Ovary (tissue), 9 donors: Measurements from ENCODE around the gene GPR35. TPM values are rescaled to one million over a fixed set of nuclear protein-coding genes. Genes with fewer than 3 reads are reported as not detected.

ENCODE experiments used
- DNase-seq, 5 donors: peaks; one replicate each; pipeline ENCODE4 v3.0.0-alpha.2; 2019 to 2020
- H3K27ac ChIP-seq, 2 donors: fragments of 200-600 bp; one replicate each; pipeline versions ENCODE4 v1.5.1 to v1.8.0; 2019 to 2022
- H3K27me3 ChIP-seq: fragments of 200-600 bp; one replicate; pipeline ENCODE4 v1.8.0; 2022
- H3K36me3 ChIP-seq: fragments of 200-600 bp; sonication (generic); one replicate; pipeline ENCODE4 v1.5.1; 2019
- H3K4me1 ChIP-seq: one replicate; pipeline ENCODE4 v1.8.1; 2013; ENCODE audit warnings: mild to moderate bottlenecking, moderate library complexity; ENCODE audit not compliant: insufficient read depth
- H3K4me3 ChIP-seq: fragments of 200-600 bp; sonication (generic); one replicate; pipeline ENCODE4 v1.5.1; 2017
- H3K9me3 ChIP-seq, 2 donors: fragments of 200-600 bp in 1 of 2; sonication (generic) in 1 of 2; one replicate each; pipeline versions ENCODE4 v1.5.1 to v1.8.1; 2013 to 2019; ENCODE audit warnings: mild to moderate bottlenecking in 1 of 2, moderate library complexity in 1 of 2
- EP300 ChIP-seq: sonication (generic); formaldehyde crosslinking; IDR thresholded peaks from one replicate; pipeline ENCODE4 v1.6.1; 2017; ENCODE audit warnings: antibody characterized with exemption
- POLR2A ChIP-seq: fragments of 450-650 bp; IDR thresholded peaks from one replicate; pipeline ENCODE4 v1.6.1; 2017; ENCODE audit warnings: antibody characterized with exemption, mild to moderate bottlenecking, moderate library complexity
- WGBS, 3 donors: extraction: QIAGEN DNeasy Blood & Tissue Kit in 1 of 3; methylation state at CpG; one replicate each; pipeline versions ENCODE4 v1.1.5 to v1.1.7; 2013 to 2017; 5-methylcytosine and 5-hydroxymethylcytosine counted together
- intact Hi-C, 4 donors: fragments of 100-400 bp; cut with DNase I; formaldehyde crosslinking; loops; one replicate each; pipeline versions ENCODE4 v1.11.0 to v1.15.1; 2022 to 2023
- polyA plus RNA-seq, 2 donors: library from polyadenylated mRNA; stranded (reverse); fragments of 200-250 nt in 1 of 2; fragments of 350-450 nt in 1 of 2; fragmentation: Illumina TruSeq in 1 of 2; extraction: RNeasy Lipid Tissue Mini Kit (QIAGEN cat#74804) in 1 of 2; gene quantifications; one replicate each; pipeline ENCODE4 v1.2.3, GENCODE V29; 2013 to 2014
- total RNA-seq, 7 donors: library from RNA; depleted of rRNA in 2 of 7; stranded (reverse); fragments of >200 nt in 2 of 7; fragmentation: NEBNext Ultra II Directional in 3 of 7; extraction: Animal tissue kit (Norgen Biotek cat#: 25700) in 3 of 7; gene quantifications; one replicate each; pipeline versions ENCODE4 v1.1.0 to v1.2.4, GENCODE V29; 2016 to 2023
- TF ChIP-seq, protein P1 (sequence below), 3 donors: fragments of 450-650 bp in 2 of 3; fragments of 200-600 bp in 1 of 3; IDR thresholded peaks; one replicate each; pipeline versions ENCODE4 v1.5.1 to v1.8.0; 2016 to 2022; ENCODE audit warnings: antibody characterized with exemption in 3 of 3, mild to moderate bottlenecking in 1 of 3
- donor health status: DM: no; HTN: no; CAD: no; lungs with moderate emphysema.
- donor health status: DM: no; HTN: no; CAD: no.
- donor health status: Bipolar disorder and iron deficiency.
- donor health status: DM: yes; HTN: yes; CAD: no.
- donor health status: DM: no; HTN: no; CAD: no.
- donor health status: DM: yes; HTN: yes; CAD: no.

Gene GPR35
- total and polyA plus RNA-seq, 9 donors = 0.27 to 4.2 (median 2.4) TPM

DNA sequence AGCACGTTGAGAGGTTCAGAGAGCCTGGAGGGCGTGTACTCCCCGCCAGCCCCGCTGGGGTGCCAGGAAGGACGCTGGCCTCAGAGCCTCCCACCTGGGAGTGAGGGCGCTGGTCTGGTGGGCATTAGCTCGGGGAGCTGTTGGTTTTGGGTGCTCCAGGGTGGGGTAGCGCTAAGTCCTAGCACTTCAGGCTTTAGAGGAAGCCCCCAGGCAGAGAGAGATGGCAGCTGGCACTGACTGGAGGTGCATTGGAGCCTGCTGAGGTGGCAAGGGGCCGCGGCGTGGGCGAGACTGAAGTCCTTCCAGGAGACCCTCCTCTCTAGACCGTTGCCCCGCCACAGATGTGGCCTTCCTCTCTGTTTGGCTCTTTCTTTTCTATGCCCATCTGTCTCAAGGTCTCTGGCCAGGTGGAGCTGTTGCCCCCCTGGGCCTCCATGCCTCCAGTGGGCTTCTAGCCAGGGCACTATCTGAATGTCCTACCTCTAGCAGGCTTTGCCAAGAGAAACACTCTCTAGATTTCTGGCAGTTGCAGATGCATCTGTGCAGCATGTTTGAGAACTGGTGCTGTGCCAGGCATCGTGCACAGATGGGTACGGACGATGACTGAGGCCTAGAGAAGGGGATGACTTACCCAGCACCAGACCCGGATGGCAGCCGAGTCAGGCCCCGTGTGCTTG is 32.1 kb upstream of the GPR35 start:
- Histone ChIP-seq H3K27ac (no peak overlapping the region), H3K9me3 (no peaks in the 10 kb centered on the region), H3K4me3 (no peak overlapping the region), H3K36me3 (no peaks in the 10 kb centered on the region), H3K4me1 (peaks cover 5% of the 10 kb centered on the region), H3K27me3 (no peaks in the 10 kb centered on the region)
- intact Hi-C loops = no loop called here
- TF ChIP-seq POLR2A (no peak), EP300 (no peak)
- TF ChIP-seq, protein P1, sequence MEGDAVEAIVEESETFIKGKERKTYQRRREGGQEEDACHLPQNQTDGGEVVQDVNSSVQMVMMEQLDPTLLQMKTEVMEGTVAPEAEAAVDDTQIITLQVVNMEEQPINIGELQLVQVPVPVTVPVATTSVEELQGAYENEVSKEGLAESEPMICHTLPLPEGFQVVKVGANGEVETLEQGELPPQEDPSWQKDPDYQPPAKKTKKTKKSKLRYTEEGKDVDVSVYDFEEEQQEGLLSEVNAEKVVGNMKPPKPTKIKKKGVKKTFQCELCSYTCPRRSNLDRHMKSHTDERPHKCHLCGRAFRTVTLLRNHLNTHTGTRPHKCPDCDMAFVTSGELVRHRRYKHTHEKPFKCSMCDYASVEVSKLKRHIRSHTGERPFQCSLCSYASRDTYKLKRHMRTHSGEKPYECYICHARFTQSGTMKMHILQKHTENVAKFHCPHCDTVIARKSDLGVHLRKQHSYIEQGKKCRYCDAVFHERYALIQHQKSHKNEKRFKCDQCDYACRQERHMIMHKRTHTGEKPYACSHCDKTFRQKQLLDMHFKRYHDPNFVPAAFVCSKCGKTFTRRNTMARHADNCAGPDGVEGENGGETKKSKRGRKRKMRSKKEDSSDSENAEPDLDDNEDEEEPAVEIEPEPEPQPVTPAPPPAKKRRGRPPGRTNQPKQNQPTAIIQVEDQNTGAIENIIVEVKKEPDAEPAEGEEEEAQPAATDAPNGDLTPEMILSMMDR (IDR thresholded peaks at IDR 0.05) = no peak
- 85 to 86% (median 85%) methylated on average over 20 of the region's 20 CpGs for WGBS, 3 donors
- peak in 3 of 5 donors; percentile 6 to 37 (median 10) for DNase-seq

GRCh38 chr2:240593703-240594451 is 31.4 kb upstream of the GPR35 start:
- 85 to 89% (median 86%) methylated on average over 18 to 19 of the region's 19 CpGs for WGBS, 3 donors
- Histone ChIP-seq H3K4me1 (peaks cover 5% of the 10 kb centered on the region), H3K36me3 (no peaks in the 10 kb centered on the region), H3K27me3 (no peaks in the 10 kb centered on the region), H3K9me3 (no peaks in the 10 kb centered on the region), H3K27ac (no peak overlapping the region), H3K4me3 (no peak overlapping the region)
- TF ChIP-seq, protein P1 (IDR thresholded peaks at IDR 0.05) = no peak
- intact Hi-C loops = no loop called here
- DNase-seq = peak in 4 of 5 donors; percentile 8 to 38 (median 16)

GRCh38 chr2:240594511-240595380 is 30.5 kb upstream of the GPR35 start:
- Histone ChIP-seq H3K36me3 (no peaks in the 10 kb centered on the region), H3K27ac (peak overlapping the region in 1 of 2 donors; percentile 7), H3K4me1 (peaks cover 5% of the 10 kb centered on the region), H3K4me3 (no peak overlapping the region), H3K27me3 (no peaks in the 10 kb centered on the region), H3K9me3 (no peaks in the 10 kb centered on the region)
- intact Hi-C loops = no loop called here
- no peak for TF ChIP-seq EP300
- TF ChIP-seq, protein P1 (IDR thresholded peaks at IDR 0.05) = no peak
- no peak for TF ChIP-seq POLR2A
- WGBS, 3 donors = 58 to 80% (median 65%) methylated on average over 29 to 34 of the region's 34 CpGs
- peak; percentile 31 to 77 (median 54) for DNase-seq

- intact Hi-C loops = no loop called here
- DNase-seq = peak in 4 of 5 donors; percentile 6 to 49 (median 20)
- Histone ChIP-seq H3K27me3 (no peaks in the 10 kb centered on the region), H3K27ac (peak overlapping the region in 1 of 2 donors; percentile 7), H3K4me1 (peaks cover 5% of the 10 kb centered on the region), H3K9me3 (no peaks in the 10 kb centered on the region), H3K36me3 (no peaks in the 10 kb centered on the region), H3K4me3 (no peak overlapping the region)
- TF ChIP-seq EP300 (no peak), POLR2A (no peak)
- TF ChIP-seq, protein P1 (IDR thresholded peaks at IDR 0.05) = no peak
- 65 to 70% (median 66%) methylated on average over 18 of the region's 18 CpGs for WGBS, 3 donors
Observed at GRCh38 chr2:240595381-240596079, 29.8 kb upstream of the GPR35 start.
